GM21381 (cell line): Measurements from ENCODE around the gene PELI3.

ENCODE experiments used
- ATAC-seq: cut with Tn5 transposase; IDR thresholded peaks from one replicate; pipeline ENCODE4 v1.9.1; 2021; ENCODE audit warnings: mild to moderate bottlenecking, moderate library complexity; ENCODE audit not compliant: unreplicated experiment

The PELI3 gene

DNA sequence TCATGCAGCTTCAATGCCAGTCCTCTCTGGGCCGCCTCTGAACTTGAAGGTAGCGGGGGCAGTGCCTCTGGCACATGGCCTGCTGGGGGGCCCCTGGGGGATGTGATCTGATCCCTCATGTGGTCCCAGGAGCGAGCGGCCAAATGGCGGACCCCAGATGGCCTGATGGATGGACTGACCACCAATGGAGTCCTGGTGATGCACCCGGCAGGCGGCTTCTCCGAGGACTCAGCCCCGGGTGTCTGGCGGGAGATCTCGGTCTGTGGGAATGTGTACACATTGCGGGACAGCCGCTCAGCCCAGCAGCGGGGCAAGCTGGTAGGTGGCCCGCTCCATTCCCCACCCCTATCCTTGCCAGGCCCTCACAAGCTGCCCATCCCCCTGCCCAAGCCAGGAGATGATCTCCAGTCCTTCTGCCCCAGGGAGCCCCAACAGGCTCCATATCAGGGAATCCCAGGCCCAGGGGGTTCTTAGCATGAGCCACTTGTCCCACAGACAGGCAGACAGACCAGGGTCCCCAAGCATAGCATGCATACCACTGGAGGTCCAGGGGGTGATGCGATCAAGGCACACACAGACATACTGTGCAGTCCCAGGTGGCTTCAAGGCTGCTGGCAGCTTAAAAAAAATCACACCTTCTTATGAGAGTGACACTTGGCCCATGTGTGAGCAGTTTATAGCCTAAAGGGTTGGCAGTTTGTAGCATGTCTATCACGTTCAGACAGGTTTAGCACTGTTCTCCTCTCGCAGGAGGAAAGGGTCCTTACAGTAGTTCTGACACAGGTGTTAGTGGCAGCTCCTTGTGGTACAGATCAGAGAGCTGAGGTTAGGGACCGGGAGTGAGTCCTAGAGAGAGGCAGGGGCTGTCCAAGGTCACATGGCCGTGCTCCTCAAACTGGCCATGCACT, 7.2 kb downstream of the PELI3 start:
- no peak for ATAC-seq

DNA sequence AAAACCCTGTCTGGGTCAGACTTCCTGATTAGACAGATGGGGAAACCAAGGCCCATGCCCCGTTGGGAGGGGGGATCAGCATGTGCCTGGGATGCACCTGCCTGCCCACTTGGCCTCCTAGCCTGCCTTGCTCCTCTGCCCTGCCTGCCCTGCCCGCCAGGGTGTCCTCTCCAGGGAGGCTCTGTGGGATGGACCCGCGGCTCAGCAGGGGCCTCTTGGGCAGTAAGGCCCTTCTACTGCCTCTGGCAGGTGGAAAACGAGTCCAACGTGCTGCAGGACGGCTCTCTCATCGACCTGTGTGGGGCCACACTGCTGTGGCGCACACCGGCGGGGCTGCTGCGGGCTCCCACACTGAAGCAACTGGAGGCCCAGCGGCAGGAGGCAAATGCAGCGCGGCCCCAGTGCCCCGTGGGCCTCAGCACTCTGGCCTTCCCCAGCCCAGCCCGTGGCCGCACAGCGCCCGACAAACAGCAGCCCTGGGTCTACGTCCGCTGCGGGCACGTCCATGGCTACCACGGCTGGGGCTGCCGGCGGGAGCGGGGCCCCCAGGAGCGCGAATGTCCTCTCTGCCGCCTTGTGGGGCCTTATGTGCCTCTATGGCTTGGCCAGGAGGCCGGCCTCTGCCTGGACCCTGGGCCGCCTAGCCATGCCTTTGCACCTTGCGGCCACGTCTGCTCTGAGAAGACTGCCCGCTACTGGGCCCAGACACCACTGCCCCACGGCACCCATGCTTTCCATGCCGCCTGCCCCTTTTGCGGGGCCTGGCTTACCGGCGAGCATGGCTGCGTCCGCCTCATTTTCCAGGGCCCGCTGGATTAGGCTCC, 8.9 kb downstream of the PELI3 start:
- no peak for ATAC-seq

DNA sequence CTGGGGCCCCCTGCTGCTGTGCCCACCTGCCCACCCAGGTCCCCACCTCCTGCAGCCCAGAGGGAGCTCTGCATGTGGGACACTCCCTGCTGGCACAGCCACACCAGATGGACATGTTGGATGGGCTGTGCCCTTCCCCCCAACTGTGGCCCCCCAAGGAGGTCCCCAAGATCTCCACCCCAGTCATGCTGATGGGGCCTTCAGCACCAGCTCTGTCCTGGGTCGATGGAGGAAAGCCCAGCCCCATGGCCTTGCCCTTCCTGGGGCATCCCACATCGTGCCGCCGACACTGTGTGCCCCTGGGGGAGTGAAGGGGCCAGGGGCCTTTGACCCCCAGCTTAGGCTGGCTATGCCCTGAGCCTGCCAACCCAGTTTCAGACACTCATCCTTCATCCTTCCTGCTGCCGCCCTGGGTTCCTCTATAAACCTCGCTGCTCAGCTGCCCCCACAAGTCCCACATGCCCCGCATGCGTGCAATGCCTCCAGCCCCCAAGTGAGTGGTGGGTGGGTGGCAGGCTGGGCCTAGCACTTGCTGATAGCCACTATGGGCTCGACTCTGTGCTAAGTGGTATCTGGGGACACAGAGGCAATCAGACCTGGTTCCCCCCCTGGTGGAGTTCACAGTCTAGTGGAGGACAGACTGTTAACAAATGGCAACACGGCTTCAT, 9.6 kb downstream of the PELI3 start:
- no peak for ATAC-seq

DNA sequence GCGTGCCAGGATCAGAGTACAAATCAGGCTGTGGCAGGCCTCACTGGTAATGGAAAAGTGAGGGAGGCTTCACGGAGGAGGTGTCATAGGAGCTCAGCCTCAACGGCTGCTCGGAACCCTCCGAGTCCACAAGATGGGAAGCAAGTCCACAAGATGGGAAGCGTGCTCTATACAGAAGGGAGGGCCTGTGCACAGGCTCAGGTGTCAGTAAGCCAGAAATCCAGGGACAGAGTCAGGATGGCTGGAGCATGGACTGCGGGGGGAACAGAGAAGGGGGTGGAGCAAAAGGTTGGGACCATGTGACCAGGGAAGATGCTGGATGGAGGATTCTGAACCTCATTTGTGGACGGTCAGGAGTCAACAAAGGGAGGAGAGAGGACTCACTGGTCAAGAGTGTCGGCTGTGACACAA, 10.1 kb downstream of the PELI3 start:
- ATAC-seq, result no peak

DNA sequence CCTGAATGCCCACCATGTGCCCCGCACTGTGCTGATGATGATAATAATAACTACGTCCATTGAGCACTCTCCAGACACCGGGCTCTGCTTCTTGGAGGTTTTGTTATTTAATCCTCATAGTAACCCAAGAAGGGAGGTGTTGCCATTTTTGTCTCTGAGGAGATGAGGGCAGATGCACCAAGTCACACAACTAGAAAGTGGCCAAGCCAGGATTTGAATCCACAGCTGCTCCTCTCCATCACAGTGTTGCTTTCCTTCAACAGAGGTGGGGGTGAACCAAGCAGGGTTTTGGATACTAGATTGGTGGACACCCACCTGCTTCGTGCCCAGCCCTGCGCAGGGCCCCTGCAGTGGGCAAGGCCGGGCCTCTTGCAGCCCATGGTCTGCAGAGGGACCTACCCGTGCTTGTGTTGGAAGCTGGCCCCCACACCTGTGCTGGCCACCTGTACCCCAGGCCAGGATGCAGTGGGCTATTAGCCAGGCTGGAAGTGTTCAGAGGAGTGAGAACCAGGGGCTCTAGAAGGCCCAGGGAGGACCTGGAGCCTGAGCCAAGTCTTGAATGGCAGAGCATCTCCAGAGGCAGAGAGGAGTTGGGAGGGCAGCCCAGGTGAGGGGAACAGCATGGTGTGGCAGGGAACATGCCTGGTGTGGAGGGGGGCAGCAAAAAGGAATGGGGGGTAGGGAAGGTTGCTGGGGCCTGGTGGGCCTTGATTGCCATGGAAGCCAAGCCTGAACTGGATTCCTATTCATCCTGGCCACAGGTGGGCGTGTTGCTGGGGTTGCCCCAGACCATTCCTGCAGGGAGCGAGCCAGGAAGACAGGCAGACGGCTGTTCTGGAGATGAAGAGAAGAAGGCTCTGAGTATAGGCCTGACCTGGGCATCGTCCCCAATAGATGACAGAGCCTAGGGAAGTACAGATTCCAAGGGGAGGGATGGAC, 10.8 kb downstream of the PELI3 start:
- no peak for ATAC-seq

DNA sequence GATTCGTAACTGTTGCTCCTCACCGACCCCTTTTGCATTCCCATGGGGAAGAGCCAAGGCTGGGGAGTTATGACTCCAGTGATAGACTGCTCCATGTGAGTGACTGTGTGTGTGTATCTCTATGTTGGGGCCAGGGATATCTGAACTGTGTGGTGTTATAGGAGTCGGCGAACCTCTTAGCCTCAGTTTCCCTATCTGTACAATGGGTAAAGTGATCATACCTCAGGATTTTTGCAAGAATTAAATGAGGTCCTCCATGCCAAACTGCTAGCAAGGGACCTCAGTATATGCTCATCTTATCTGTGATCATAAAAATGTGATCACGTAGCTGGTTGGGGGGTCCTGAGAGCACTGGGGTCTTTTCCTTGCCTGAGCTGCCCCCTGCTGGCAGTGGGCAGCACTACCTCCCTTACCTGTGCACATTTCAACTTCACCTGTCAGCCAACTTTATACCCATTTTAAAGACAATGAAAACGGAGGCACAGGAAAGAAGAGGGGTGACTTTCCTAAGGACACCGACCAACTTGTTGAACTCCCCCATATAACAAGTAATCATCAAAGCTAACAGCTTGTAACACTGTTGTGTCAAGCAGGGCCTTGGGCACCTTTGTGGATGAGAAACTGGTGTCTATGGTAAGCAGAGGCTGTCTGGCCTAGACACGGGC, 12.2 kb downstream of the PELI3 start:
- no peak for ATAC-seq

DNA sequence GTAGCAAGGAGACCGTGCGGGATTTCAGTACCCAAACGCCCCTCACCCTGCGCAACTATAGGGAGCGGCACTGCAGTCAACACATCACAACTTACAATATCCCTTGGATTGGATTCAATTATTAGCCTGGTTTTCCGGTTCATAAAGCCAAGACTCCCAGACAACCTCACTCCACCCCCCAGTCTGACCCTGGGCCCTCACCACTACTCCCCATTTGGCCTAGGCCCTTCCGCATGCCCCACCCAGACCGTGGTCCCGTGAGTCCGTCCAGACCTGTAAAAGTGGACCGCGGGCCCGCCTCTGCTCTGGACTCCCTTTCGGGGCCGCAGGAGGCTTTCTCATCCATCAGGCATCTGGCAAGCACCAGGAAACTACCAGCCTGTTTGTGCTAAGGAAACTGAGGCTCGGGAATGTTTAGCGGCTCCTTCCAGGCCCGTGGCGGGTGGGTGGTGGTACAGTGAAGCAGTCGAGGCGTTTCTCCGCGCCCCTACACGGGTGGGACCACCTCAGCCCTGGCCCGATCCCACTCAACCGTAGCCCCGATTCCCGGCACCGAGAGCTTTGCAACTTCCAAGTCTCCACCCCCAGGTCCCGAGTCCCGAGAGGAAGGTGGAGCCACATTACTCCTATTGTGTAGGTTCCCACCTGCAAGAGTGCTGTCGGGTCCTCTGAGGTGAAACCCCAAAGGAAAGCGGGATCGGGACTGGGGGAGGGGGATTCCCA, 12.8 kb downstream of the PELI3 start:
- ATAC-seq, result no peak

DNA sequence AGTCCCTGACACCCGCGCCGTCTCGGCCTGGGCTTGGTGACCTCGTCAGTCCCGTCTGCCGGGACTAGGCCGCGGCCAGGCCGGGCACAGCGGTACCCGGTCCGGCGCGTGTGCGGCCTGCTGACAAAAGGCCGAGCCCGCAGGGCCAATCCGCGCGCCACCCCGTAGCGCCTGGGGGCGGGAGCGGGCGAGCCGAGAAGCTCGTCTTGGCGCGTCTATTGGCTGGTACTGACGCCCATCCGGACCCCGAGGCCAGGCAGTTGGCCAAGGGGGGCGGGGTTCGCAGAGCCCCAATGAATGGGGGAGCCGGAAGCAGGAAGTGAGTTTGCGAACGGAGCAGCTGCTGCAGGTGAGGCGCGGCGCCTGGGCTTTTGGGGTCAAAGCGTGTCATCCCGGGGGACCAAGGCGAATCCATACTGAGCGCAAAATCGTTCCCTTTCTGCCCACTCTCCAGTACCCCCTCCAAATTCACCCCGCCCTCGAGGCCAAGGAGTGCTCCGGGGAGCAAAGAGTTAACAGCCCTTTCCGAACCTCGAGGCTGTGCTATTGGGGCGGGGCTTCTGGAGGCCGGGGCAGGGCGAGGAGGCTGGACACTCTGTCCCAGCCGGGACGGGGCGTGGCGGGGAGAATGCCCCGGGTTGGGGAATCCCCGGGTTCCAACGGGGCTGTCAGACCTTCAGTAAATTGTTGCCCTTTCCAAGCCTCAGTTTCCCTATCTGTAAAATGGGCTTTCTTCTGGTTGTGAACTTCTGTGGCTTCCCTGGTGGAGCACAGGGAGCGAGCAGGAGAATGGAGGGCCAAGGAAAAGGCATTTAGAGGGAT, 13.6 kb downstream of the PELI3 start, which contains the start of gene DPP3:
Gene DPP3 (plus strand): TSS at position 318 of the 822 bp plus-strand sequence. CDS start 1,767 bp downstream, outside the sequence.
- ATAC-seq, result peak; percentile 88

DNA sequence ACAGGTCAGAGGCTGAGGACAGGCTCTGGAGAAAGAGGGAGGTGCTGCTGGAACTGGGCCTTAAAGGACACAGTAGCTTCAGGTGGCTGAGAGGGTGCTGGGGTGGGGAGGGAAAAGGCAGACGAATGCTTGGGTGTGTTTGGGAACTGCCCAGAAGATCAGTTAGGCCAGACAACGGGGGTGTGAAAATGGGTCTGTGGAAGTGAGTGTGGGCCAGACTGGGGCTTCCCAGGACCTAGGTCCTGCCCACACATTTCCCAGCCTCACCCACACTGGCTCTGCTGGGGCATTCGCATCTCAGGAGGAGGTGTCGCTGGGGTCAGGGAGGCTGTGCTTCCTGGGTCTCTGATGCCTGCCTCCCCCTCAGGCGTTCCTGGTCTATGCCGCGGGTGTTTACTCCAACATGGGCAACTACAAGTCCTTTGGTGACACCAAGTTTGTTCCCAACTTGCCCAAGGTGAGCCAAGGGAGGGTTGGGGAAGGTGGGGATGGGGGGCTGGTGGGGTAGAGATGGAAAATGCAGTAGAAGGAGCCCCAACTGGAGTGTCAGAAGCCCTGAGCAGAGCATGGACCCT, 18.2 kb downstream of the PELI3 start:
- no peak for ATAC-seq

DNA sequence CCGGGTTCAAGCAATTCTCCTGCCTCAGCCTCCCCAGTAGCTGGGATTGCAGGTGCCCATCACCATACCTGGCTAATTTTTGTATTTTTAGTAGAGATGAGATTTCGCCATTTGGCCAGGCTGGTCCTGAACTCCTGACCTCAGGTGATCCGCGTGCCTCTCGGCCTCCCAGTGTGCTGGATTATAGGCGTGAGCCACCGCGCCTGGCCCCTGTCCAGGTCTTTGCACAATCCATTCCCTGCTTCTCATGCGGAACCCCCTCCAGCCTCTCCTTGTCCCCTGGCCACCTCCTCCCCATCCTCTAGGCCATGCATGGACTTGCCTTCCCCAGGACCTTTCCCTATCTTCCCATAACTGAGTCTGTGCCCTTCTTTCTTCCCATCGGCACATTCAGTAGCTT, 22.3 kb downstream of the PELI3 start:
- no peak for ATAC-seq

DNA sequence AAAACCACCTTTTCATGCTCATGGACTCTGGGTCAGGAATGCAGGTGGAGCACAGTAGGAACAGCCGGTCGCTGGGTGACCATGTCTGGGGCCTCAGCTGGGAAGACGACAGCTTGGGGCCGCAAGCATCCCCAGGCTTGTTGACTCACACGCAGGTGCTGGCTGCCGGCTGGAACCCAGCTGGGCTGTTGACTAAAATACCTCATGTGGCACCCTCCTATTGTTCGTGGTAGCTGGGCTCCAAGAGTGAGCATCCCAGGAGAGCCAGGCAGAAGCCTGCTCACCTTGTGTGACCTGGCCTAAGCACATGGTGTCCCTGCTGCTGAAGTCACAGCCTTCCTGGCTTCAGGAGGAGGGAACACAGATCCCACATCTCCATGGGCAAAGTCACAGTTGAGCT, 22.9 kb downstream of the PELI3 start:
- ATAC-seq, result no peak

DNA sequence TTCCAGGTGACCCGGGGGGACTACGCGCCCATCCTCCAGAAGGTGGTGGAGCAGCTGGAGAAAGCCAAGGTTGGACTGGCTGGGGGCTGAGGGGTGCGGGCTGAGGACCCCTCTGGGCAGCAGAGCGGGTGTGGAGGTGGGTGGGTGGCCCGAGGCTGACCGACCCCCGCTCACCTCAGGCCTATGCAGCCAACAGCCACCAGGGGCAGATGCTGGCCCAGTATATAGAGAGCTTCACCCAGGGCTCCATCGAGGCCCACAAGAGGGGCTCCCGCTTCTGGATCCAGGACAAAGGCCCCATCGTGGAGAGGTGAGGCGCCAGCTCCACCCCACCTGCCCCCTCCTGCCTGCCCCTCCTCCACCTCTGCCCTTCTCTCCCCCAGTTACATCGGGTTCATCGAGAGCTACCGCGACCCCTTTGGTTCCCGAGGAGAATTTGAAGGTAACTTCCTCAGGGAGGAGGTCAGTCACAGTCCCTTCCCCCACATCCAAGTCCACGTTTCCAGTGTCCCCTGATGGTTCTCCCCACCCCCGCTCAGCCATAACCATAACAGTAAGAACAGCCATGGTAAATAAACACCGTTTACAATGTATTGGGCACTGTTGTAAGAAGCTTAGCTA, 24.7 kb downstream of the PELI3 start:
- no peak for ATAC-seq

DNA sequence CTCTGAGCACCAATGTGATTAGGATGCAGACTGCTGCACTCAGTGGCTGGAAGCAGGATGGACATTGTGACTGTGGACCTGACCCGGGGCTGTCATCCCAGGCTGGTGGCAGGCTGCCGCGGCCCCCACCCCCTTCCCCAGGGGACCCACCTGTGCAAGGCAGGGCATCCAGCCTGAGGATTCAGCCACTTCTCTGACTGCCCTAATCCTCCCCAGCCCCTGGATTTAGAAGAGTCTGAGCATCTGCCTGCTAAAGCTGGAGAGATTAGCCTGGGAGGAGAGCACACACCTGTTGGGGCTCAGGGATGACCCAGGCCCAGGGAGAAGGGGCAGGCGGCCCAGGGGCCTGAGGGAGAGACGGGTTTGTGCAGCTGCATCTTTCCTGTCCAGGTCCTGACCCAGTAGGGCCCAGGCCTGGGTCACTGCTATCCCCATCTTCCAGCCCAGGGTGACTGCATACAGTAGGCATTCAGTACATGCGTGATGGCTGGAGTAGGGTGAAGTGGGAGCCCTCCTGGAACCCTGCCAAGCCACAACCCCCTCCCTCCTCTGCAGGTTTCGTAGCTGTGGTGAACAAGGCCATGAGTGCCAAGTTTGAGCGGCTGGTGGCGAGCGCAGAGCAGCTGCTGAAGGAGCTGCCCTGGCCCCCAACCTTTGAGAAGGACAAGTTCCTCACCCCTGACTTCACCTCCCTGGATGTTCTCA, 25.6 kb downstream of the PELI3 start:
- no peak for ATAC-seq

DNA sequence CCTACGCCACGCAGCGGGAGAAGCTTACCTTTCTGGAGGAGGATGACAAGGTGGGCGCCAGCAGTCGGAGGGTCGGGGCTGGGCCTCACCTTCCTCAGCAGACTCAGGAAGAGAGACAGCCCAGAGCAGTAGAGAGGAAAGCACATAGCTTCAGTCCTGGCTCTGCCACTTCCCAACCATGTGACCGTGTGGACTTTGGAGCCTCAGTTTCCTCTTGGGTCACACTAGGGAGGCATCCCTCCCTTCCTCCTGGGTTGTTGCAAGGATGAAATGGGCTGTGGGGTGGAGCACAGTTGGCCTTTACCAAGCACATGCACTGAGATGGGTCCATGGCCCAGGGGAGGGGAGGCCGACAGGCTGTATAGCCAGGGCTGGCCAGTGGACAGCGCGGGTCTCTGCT, 26.4 kb downstream of the PELI3 start:
- ATAC-seq, result no peak

DNA sequence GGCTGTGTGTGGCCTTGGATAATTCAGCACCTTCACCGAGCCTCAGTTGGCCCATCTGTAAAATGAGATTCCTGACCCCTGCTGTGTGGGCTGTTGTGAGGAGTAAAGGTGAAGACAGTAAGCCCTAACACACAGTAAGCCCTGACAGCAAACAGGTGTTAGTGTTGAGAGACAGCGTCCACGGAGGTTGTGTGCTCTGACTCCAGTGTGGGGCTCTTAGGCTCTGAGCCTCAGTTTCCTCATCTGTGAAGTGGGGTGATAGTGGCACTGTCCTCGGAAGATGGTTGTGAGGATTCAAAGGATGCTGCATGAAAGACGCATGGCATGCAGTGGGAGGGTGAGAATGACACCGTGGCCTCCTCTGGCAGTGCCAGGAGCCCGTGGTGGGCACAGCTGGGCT, 27.8 kb downstream of the PELI3 start:
- ATAC-seq, result no peak

DNA sequence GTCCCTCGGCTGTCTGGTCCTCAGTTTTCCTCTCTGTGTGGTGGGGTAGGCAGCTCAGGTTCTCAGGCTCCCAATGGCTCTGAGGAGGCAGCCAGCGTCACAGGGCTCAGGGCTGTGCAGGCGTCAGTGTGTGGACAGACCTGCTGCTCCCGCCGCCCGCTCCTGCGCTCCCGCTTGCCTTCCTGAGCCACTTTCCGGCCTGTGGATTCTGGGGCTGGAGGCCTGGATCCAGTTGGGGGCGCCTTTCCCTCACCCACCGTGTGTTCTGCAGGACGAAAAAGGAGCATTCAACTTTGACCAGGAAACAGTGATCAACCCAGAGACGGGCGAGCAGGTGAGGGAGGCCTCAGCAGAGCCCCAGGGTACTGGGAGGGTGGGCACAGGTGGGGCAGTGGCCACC, 28.2 kb downstream of the PELI3 start:
- no peak for ATAC-seq

DNA sequence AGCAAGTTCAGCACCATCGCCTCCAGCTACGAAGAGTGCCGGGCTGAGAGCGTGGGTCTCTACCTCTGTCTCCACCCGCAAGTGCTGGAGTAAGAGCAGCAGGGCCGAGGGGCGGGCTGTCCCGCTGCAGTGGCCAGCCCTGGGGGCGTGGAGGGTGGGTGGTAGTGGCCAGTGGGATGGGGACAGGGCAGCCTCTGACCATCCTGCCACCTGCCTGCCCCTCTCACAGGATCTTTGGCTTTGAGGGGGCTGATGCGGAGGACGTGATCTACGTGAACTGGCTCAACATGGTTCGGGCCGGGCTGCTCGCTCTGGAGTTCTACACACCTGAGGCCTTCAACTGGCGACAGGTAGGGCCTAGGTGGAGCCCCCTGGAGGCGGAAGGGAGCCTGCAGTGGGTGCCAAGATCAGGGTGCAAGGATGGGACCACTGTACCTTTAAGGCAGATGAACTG, 28.7 kb downstream of the PELI3 start:
- ATAC-seq, result no peak
